GM19438 (cell line): Measurements from ENCODE around the gene PGAM5.

Experiments used
- ATAC-seq: cut with Tn5 transposase; IDR thresholded peaks from one replicate; pipeline ENCODE4 v1.9.1; 2021; ENCODE audit warnings: low read depth; ENCODE audit not compliant: unreplicated experiment

Gene PGAM5

GRCh38 chr12:132719141-132719953 lies 8.7 kb downstream of the PGAM5 start:
- no peak for ATAC-seq

GRCh38 chr12:132719954-132720324 lies 9.3 kb downstream of the PGAM5 start:
- ATAC-seq, result no peak

GRCh38 chr12:132720606-132721345 lies 10.1 kb downstream of the PGAM5 start:
- ATAC-seq, result no peak

- ATAC-seq, result no peak
Observed at GRCh38 chr12:132723015-132723763, 12.5 kb downstream of the PGAM5 start.

DNA sequence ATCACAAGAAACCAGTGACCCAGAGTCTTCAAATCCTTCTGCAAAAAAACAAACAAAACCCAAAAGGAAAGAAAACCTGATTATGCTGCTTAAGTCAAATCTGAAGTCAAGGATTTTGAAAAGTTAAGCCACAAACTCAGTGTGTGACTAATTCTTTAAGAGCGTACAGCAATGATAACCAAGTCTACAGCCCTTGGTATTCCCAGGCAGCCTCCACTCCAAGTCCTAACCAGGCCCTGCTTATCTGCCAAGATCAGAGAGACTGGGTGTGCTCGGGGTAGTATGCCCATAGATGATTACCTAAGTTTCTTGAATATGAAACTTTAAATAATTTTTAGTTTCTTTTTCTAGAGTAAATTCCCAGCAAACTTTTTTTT lies 13.1 kb downstream of the PGAM5 start:
- no peak for ATAC-seq

DNA sequence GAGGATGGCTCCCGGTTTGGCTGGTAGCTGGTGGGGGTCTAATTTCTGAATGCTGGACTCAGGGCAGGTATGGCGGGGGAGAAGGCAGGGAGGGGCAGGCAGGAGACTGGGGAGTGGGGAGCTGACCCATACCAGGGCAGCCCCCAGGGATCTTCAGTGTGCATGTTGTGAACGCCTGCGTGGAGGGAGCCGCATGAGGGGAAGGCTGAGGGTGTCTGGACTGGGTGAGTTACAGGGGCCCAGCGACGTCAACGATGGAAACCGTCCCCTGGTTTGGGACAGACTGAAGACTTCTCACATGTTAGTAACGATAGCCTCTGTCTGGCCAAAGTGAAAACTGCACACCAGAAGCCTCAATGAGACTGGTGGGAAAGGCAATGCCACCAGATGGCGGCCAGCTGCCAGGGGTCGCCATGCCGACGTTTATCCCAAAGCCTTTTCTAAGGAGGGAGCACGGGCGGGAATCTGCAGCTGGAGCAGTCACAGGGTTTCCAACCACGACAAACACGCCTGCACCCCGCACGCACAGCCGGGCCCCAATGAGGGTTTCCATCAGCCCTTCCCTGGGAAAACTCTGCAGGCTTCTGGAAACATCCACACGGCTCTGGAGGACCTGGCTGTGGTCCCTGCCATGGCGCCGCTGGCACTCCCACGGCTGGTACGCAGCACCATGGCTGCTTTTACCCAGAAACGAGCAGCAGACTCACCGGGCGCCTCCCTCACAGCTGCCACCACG lies 14.0 kb downstream of the PGAM5 start:
- ATAC-seq, result no peak

- ATAC-seq, result no peak
Observed at GRCh38 chr12:132726386-132726785, 15.7 kb downstream of the PGAM5 start.

- ATAC-seq, result no peak
Observed at GRCh38 chr12:132727091-132727794, 16.6 kb downstream of the PGAM5 start.

- ATAC-seq, result no peak
Observed at GRCh38 chr12:132728502-132728901, 17.9 kb downstream of the PGAM5 start.

- no peak for ATAC-seq
Observed at GRCh38 chr12:132729541-132730320, 19.1 kb downstream of the PGAM5 start.

GRCh38 chr12:132730353-132730752 lies 19.7 kb downstream of the PGAM5 start:
- no peak for ATAC-seq

GRCh38 chr12:132731574-132731973 lies 20.9 kb downstream of the PGAM5 start:
- ATAC-seq, result no peak

DNA sequence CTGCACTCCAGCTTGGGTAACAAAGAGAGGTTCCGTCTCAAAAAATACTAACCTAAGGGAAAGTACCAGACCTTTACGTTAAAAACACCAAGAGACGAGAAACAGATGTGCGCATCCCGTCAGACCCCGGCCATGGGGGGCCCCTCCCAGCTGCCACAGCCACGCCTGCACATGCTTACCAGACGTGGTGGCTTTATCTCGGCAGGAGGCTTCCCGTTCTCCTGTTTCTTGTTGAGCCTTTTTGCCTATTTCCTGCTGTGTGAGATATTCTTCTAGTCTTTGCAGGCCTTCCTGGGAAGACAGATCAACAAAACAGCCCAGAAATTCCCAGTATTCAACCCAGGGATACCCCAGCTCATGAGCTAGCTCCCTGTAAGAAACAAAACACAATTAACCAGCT lies 23.6 kb downstream of the PGAM5 start:
- ATAC-seq, result no peak

DNA sequence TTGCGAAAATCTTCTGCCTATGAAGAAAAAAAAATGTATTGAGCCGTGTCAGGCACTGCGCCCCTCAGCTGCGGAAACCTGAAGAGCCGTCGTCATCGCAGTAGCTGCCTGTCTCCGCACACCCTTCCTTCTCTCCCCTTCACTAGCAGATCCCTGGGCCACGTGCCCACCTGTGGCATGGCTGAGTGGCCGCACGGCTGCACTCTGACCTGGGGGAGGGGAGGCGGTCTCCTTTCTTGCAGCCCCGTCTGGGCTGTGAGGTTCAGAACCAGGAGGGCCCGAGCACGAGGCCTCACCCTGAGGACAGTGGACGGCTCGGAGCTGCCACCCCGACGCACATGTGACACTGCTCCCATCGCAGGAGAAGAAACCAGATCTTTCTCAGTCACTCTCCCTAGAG lies 24.9 kb downstream of the PGAM5 start:
- ATAC-seq, result no peak

DNA sequence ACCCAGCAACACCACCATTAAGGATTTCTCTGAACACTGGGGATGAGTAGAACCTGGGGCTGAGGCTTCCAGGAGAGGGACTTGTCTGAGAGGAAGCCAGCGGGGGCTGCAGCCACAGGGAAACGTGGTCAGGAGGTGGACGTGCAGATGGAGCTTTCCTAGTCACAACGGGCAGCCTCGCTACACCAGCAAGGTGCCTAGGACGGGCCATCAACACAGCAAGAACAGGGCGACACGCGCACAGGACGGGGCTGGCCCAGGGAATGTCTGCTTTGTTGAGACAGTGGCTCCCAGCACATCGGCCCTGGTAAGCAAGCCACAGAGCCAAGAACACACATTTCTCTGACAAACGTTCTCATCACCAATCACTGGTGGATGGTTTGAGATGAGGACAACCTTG lies 25.7 kb downstream of the PGAM5 start:
- ATAC-seq, result no peak

DNA sequence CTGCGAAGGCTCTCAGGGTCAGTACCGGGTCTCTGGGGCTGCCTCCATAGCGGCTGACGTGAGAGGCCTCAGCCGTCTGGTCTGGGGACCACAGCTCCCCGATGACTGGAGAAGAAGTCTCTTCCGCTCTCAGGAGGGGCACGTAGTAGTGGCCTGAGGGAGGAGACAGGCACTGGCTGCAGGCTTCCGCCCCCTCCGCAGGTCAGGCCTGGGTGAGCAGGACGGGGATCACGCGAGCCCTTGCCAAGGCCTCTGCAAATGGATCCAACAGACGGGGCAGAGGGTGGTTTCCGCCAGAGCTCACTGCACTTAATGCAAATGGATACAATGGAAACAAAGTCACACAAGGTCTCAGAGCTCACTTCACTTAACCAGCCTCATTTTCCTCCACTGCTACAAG lies 26.3 kb downstream of the PGAM5 start:
- ATAC-seq, result no peak

DNA sequence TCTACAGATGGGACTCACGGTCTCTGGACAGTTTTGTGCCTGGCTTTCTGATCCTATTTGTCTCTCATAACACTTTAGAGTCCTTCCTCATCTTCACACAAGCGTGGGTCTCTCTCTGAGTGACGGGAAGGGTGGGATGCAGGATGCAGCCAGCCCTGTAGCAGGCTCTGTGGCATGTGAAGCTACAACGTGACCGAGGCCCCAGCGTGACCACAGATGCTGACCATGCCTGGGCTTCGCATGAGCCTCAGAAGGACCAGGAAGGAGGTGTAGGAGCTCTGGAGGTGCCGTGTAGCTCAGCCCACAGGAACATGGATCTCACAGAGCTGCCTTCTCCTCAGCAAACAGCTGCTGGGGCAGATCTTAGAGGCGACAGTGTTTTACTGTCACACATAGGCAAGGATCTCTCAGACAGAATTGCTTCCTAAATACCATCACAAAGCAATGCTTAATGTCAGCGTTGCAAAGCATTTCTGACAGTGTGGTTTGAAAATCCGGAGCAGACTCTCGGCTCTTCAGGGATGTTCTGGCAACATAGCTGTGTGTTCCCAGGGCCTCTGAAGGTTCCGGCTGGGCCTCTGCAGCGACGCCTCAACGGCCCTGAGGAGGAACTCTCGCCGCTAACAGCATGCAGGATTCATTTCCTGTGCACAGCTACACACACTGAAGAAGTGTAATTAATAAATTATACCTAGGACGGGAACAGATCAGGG lies 29.1 kb downstream of the PGAM5 start:
- no peak for ATAC-seq

DNA sequence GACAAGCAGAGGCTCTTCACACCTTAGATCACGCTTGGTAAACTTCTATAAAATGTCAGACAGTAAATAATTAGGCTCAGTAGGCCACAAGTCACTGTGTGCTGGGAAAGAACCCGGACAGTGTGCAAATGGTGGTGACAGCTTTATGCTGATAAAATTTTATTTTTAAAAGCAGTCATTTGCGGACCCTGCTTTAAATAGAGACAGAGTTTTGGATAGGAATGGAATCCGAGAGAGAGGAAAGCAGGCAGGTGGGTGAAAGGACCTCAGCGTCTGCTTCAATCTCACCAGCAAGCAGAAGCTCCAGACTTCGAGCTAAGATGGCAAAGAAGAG lies 29.6 kb downstream of the PGAM5 start:
- ATAC-seq, result no peak

GRCh38 chr12:132740652-132741051 lies 30.0 kb downstream of the PGAM5 start:
- ATAC-seq, result no peak
